K562 (cell line): ENCODE results near the gene ELOVL7. TPM values are rescaled to one million over a fixed set of nuclear protein-coding genes. Genes with fewer than 3 reads are reported as not detected.
A peak's percentile ranks its signal among the peaks of the same experiment; 100 is the strongest.

ENCODE experiments used
- BCOR ChIP-seq: fragments of 450-650 bp; IDR thresholded peaks from 2 replicates; pipeline ENCODE4 v1.6.1; 2016
- CBX2 ChIP-seq: fragments of 200-600 bp; sonication (generic); IDR thresholded peaks from one replicate; pipeline ENCODE4 v1.6.1; 2012; ENCODE audit warnings: mild to moderate bottlenecking, low read length, inconsistent platforms; ENCODE audit not compliant: insufficient read depth, poor library complexity, severe bottlenecking
- ETV6 ChIP-seq, 3 experiments: fragments of 150-350 bp in 1 of 3; sonication (generic) in 1 of 3; formaldehyde crosslinking in 1 of 3; IDR thresholded peaks; 2 replicates each; pipeline versions ENCODE4 v1.6.1 to v1.8.0; 2014 to 2022; ENCODE audit warnings: borderline replicate concordance in 2 of 3, low read depth in 2 of 3, antibody characterized with exemption in 1 of 3, low read length in 1 of 3, mild to moderate bottlenecking in 1 of 3, missing genetic modification reagents in 1 of 3
- FOXA1 ChIP-seq: fragments of 450-650 bp; IDR thresholded peaks from 2 replicates; pipeline ENCODE4 v1.6.1; 2016; ENCODE audit warnings: mild to moderate bottlenecking, borderline replicate concordance
- HDAC3 ChIP-seq: fragments of 450-650 bp; IDR thresholded peaks from 2 replicates; pipeline ENCODE4 v1.6.1; 2018; ENCODE audit warnings: borderline replicate concordance, mild to moderate bottlenecking, moderate library complexity; ENCODE audit not compliant: partially characterized antibody
- HDGF ChIP-seq: fragments of 450-650 bp; IDR thresholded peaks from 2 replicates; pipeline ENCODE4 v1.6.1; 2016
- MNT ChIP-seq, 2 experiments: fragments of 450-650 bp; conservative IDR thresholded peaks; 2 replicates each; pipeline ENCODE4 v1.6.1; 2017; ENCODE audit warnings: mild to moderate bottlenecking in 2 of 2, moderate library complexity in 2 of 2
- NCOA1 ChIP-seq: fragments of 450-650 bp; IDR thresholded peaks from 2 replicates; pipeline ENCODE4 v1.6.1; 2016; ENCODE audit warnings: low read depth
- PHF21A ChIP-seq: fragments of 450-650 bp; IDR thresholded peaks from 2 replicates; pipeline ENCODE4 v1.6.1; 2017; ENCODE audit warnings: low read depth, borderline replicate concordance
- PTBP1 ChIP-seq: fragments of 200-400 bp; formaldehyde crosslinking; IDR thresholded peaks from 2 replicates; pipeline ENCODE4 v1.6.1; 2017; ENCODE audit warnings: low read depth, low read length
- RBM22 ChIP-seq: fragments of 200-400 bp; formaldehyde crosslinking; IDR thresholded peaks from 2 replicates; pipeline ENCODE4 v1.6.1; 2018; ENCODE audit warnings: low read length, low read depth; ENCODE audit not compliant: poor library complexity, severe bottlenecking
- SAFB2 ChIP-seq: fragments of 200-400 bp; formaldehyde crosslinking; IDR thresholded peaks from 2 replicates; pipeline ENCODE4 v1.6.1; 2018; ENCODE audit warnings: borderline replicate concordance, low read length, low read depth, moderate library complexity; ENCODE audit not compliant: severe bottlenecking
- SIN3B ChIP-seq: fragments of 450-650 bp; IDR thresholded peaks from 2 replicates; pipeline ENCODE4 v1.6.1; 2017; ENCODE audit warnings: low read depth, mild to moderate bottlenecking, moderate library complexity
- SMAD4 ChIP-seq: fragments of 250-450 bp; sonication (Bioruptor Pico); conservative IDR thresholded peaks from 2 replicates; pipeline ENCODE4 v1.8.0; 2021; ENCODE audit warnings: inconsistent platforms, mild to moderate bottlenecking, moderate library complexity
- SMARCA4 ChIP-seq: fragments of 450-650 bp; IDR thresholded peaks from 2 replicates; pipeline ENCODE4 v1.6.1; 2016
- SPI1 ChIP-seq: IDR thresholded peaks from 2 replicates; pipeline ENCODE4 v1.6.1; 2011; ENCODE audit warnings: low read depth, low read length, control low read depth, borderline replicate concordance
- TBL1XR1 ChIP-seq, 2 experiments: IDR thresholded peaks; 2 replicates each; pipeline ENCODE4 v1.6.1; 2012; ENCODE audit warnings: improper control_type of control experiment in 2 of 2, low read length in 2 of 2, mild to moderate bottlenecking in 1 of 2
- TCF7L2 ChIP-seq: fragments of 150-350 bp; IDR thresholded peaks from 2 replicates; pipeline ENCODE4 v1.6.1; 2016; ENCODE audit warnings: low read depth, mild to moderate bottlenecking, low read length, moderate library complexity
- TRIM28 ChIP-seq: fragments of 450-650 bp; IDR thresholded peaks from 2 replicates; pipeline ENCODE4 v1.6.1; 2017
- ZBTB2 ChIP-seq: fragments of 450-650 bp; IDR thresholded peaks from 2 replicates; pipeline ENCODE4 v1.6.1; 2016; ENCODE audit warnings: antibody characterized with exemption
- ZC3H4 ChIP-seq: sonication (generic); formaldehyde crosslinking; IDR thresholded peaks from 2 replicates; pipeline ENCODE4 v1.9.0; 2021; ENCODE audit warnings: missing genetic modification reagents, borderline replicate concordance
- ZKSCAN1 ChIP-seq: fragments of 150-350 bp; IDR thresholded peaks from 2 replicates; pipeline ENCODE4 v1.6.1; 2016; ENCODE audit warnings: low read depth, low read length
- ZNF354B ChIP-seq: fragments of 250-450 bp; sonication (Bioruptor Pico); IDR thresholded peaks from 2 replicates; pipeline ENCODE4 v1.4.0; 2020
- ZNF780A ChIP-seq: fragments of 250-450 bp; sonication (Bioruptor Pico); IDR thresholded peaks from 2 replicates; pipeline ENCODE4 v1.5.0; 2021; ENCODE audit warnings: mild to moderate bottlenecking
- polyA plus RNA-seq, 8 experiments: library from polyadenylated mRNA; depleted of rRNA in 4 of 8; stranded (reverse) in 5 of 8; unstranded in 3 of 8; fragments of >200 nt; fragmentation: Nextera tagmentation in 2 of 8; fragmentation: Illumina TruSeq in 1 of 8; extraction: Ambion mirVana in 2 of 8; extraction: Trizol in 1 of 8; gene quantifications; 2 replicates each; pipeline versions ENCODE4 v1.2.1 to v1.2.3, GENCODE V29; 2011 to 2014; ENCODE audit warnings: inconsistent platforms in 1 of 8, missing spikeins in 1 of 8
- total RNA-seq, 7 experiments: library from RNA; depleted of rRNA in 6 of 7; stranded (reverse); fragments of >200 nt in 6 of 7; fragmentation: Illumina TruSeq in 2 of 7; extraction: Trizol in 2 of 7; gene quantifications; 2 replicates each; pipeline versions ENCODE4 v1.2.1 to v1.2.3, GENCODE V29; 2011 to 2021; ENCODE audit warnings: low replicate concordance in 1 of 7

Gene ELOVL7
- total and polyA plus RNA-seq, 9 of the 15 experiments (the other 6 are each of a cell fraction or from before 2014, with no cell fraction given): 4.5 to 12.3 (median 6.9) TPM

DNA sequence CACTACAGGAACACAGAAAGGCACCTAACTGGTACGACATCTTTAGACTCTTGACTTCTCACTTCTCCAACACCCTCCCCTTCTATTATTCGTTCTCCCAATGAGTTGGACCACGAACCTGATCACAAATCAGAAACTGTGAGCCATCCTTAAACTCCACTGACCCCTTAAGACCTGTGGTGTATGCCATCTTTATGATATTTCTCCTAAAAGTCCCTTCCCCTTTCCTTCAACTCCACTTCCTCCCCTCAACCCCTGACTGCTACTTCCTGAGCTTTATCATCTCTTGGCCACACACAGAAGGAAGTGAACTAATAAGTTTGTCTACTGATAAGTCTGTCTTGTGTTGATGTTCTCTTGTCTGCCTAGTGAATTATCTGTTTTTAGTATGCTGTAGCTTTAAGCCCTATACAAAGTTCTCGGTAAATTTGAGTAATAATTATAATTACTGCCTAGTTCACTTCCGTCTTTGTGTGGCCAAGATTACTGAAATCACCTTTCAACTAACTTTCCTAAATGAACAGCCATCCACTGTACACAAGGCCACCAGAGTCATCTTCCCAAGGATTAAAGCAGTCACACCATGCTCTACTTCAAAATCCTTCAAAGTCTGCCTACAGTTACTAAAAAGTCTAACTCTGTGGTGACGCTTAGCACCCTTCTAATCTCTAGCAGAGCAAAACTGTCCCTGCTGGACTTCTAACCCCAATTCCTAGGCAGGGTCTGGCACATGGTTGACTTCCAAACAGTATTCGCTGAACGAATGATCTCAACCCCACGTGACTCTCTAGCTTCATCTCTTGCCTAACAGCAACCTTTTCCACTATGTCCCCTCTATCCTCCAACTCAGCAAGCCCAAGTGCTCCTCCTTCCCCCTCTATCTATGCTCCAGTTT is 23.2 kb downstream of the ELOVL7 start (continued):
- peak; percentile 39 to 47; a peak in 2 of 4 replicates for TF ChIP-seq MNT (conservative IDR thresholded peaks at IDR 0.05)
- peak; percentile 97 to 99 for TF ChIP-seq ETV6 (IDR thresholded peaks at IDR 0.05; ENCODE audit: borderline replicate concordance in 1 of 2, low read depth in 2 of 2, low read length in 1 of 2)
- TF ChIP-seq ETV6 (CRISPR knock-in tag; IDR thresholded peaks at IDR 0.05; ENCODE audit: borderline replicate concordance): 0 out of 2 replicates have a peak, but pooled peaks have one; percentile 34
- 0 out of 2 replicates have a peak, but pooled peaks have one; percentile 8 for TF ChIP-seq ZNF354B
- peak; percentile 86; the same call in 1 of the 2 replicates for TF ChIP-seq SMAD4
- TF ChIP-seq ZC3H4 (CRISPR knock-in tag): no peak
- TF ChIP-seq SPI1: peak; percentile 98
- TF ChIP-seq SIN3B: no peak
- no peak for TF ChIP-seq BCOR
- no peak for TF ChIP-seq SAFB2
- TF ChIP-seq TRIM28: no peak
- TF ChIP-seq PHF21A: no peak
- TF ChIP-seq TBL1XR1 (IDR thresholded peaks at IDR 0.05; ENCODE audit: low read length in 2 of 2): peak in 1 of 2 experiments; percentile 85; a peak in 2 of 4 replicates
- TF ChIP-seq SMARCA4: peak; percentile 95
- TF ChIP-seq CBX2: no peak
- TF ChIP-seq ZBTB2: no peak
- TF ChIP-seq HDAC3: peak; percentile 80
- no peak for TF ChIP-seq TCF7L2
- TF ChIP-seq PTBP1: no peak
- TF ChIP-seq ZKSCAN1: no peak
- TF ChIP-seq ZNF780A (CRISPR knock-in tag): no peak
- peak; percentile 79; the same call in 1 of the 2 replicates for TF ChIP-seq NCOA1
- no peak for TF ChIP-seq RBM22
- TF ChIP-seq FOXA1: no peak
- peak; percentile 39; the same call in 1 of the 2 replicates for TF ChIP-seq HDGF
